Transverse colon (tissue), 4 donors: ENCODE measurements around the gene PTPN4.

Experiments used
- CTCF ChIP-seq, 5 experiments: fragments of 200-600 bp in 3 of 5; fragments of 450-650 bp in 2 of 5; sonication (generic) in 3 of 5; IDR thresholded peaks; 1 replicate in 2 of 5; 2 replicates in 3 of 5; pipeline ENCODE4 v1.5.1; 2016 to 2017; ENCODE audit warnings: antibody characterized with exemption in 5 of 5, inconsistent platforms in 3 of 5, mild to moderate bottlenecking in 2 of 5, moderate library complexity in 1 of 5
- EP300 ChIP-seq: sonication (generic); formaldehyde crosslinking; IDR thresholded peaks from one replicate; pipeline ENCODE4 v1.6.1; 2017; ENCODE audit warnings: antibody characterized with exemption, low read depth
- POLR2A ChIP-seq: fragments of 450-650 bp; IDR thresholded peaks from one replicate; pipeline ENCODE4 v1.6.1; 2016; ENCODE audit warnings: antibody characterized with exemption, mild to moderate bottlenecking, moderate library complexity
- POLR2AphosphoS5 ChIP-seq, 3 donors: sonication (generic); formaldehyde crosslinking; IDR thresholded peaks; one replicate each; pipeline ENCODE4 v1.6.1; 2016; ENCODE audit warnings: antibody characterized with exemption in 3 of 3

- no peak for TF ChIP-seq CTCF (IDR thresholded peaks at IDR 0.05)
- no peak for TF ChIP-seq EP300
- no peak for TF ChIP-seq POLR2AphosphoS5 (IDR thresholded peaks at IDR 0.05)
- TF ChIP-seq POLR2A = no peak
Measured at GRCh38 chr2:120012363-120012762, 252.6 kb downstream of the PTPN4 start.
